Right lobe of liver (tissue), 6 donors: ENCODE results near the gene CDKL4. TPM values are rescaled to one million over a fixed set of nuclear protein-coding genes. Genes with fewer than 3 reads are reported as not detected.
"Not testable (repeated sequence)": the region's sequence is repeated elsewhere in the genome, so short reads cannot be mapped to it uniquely, and the experiment has no call there.

Experiments used
- ATAC-seq, 4 donors: fragments of 200-7000 bp; cut with Tn5 transposase; one replicate each; pipeline ENCODE4 v1.9.1; 2020; ENCODE audit warnings: mild to moderate bottlenecking in 4 of 4, moderate library complexity in 4 of 4
- DNase-seq, 3 donors: peaks; one replicate each; pipeline ENCODE4 v3.0.0-alpha.2; 2020
- H3K27ac ChIP-seq, 3 donors: fragments of 200-600 bp; one replicate each; pipeline ENCODE4 v1.8.0; 2022
- H3K27me3 ChIP-seq, 2 donors: fragments of 200-600 bp; one replicate each; pipeline ENCODE4 v1.8.0; 2022
- H3K36me3 ChIP-seq, 4 donors: fragments of 200-600 bp; sonication (generic) in 1 of 4; one replicate each; pipeline versions ENCODE4 v1.5.1 to v1.8.0; 2017 to 2022; ENCODE audit warnings: control low read depth in 1 of 4
- H3K4me1 ChIP-seq, 4 donors: fragments of 200-600 bp; sonication (generic) in 1 of 4; one replicate each; pipeline versions ENCODE4 v1.5.1 to v1.8.0; 2017 to 2022; ENCODE audit warnings: control low read depth in 1 of 4
- H3K4me3 ChIP-seq, 3 donors: fragments of 200-600 bp; one replicate each; pipeline ENCODE4 v1.8.0; 2022
- H3K9me3 ChIP-seq, 4 donors: fragments of 200-600 bp; sonication (generic) in 1 of 4; one replicate each; pipeline versions ENCODE4 v1.5.1 to v1.8.0; 2017 to 2022; ENCODE audit warnings: control low read depth in 1 of 4
- POLR2A ChIP-seq: fragments of 450-650 bp; IDR thresholded peaks from one replicate; pipeline ENCODE4 v1.6.1; 2017; ENCODE audit warnings: antibody characterized with exemption, mild to moderate bottlenecking
- WGBS: methylation state at CpG from one replicate; pipeline ENCODE4 v1.1.6; 2018; ENCODE audit warnings: low coverage, low lambda C conversion rate; ENCODE audit not compliant: insufficient coverage; ENCODE audit errors: missing lambda C conversion rate; 5-methylcytosine and 5-hydroxymethylcytosine counted together
- intact Hi-C, 2 donors: fragments of 100-400 bp; cut with DNase I; formaldehyde crosslinking; loops; one replicate each; pipeline versions ENCODE4 v1.11.2 to v1.14.1; 2022
- total RNA-seq, 6 experiments: library from RNA; depleted of rRNA in 2 of 6; stranded (reverse); fragments of >200 nt in 2 of 6; fragmentation: NEBNext Ultra II Directional in 3 of 6; extraction: Animal tissue kit (Norgen Biotek cat#: 25700) in 3 of 6; gene quantifications; one replicate each; pipeline versions ENCODE4 v1.1.0 to v1.2.4, GENCODE V29; 2016 to 2023
- TF ChIP-seq, protein P1 (sequence below), 4 donors: fragments of 200-600 bp in 3 of 4; fragments of 450-650 bp in 1 of 4; IDR thresholded peaks; one replicate each; pipeline versions ENCODE4 v1.5.1 to v1.8.0; 2016 to 2022; ENCODE audit warnings: antibody characterized with exemption in 4 of 4, mild to moderate bottlenecking in 2 of 4
- donor health status: DM: no; HTN: yes; CAD: no.
- donor health status: DM: no; HTN: no; CAD: no.
- donor health status: DM: no; HTN: no; CAD: no.
- donor health status: DM: no; HTN: yes; CAD: no.
- donor health status: DM: no; HTN: yes; CAD: no.

The CDKL4 gene
- total RNA-seq, 6 experiments from 2014 or later = 0.18 to 0.27 (median 0.25) TPM; not detected in 3

GRCh38 chr2:39175026-39175812 is 68.6 kb downstream of the CDKL4 start:
- H3K4me1 ChIP-seq = no peaks in the 10 kb centered on the region
- intact Hi-C loops = no loop called here
- H3K4me3 ChIP-seq = no peak overlapping the region
- 67% methylated on average over 4 of the region's 5 CpGs for whole genome bisulfite sequencing
- H3K27me3 ChIP-seq = no peaks in the 10 kb centered on the region
- no peak for TF ChIP-seq POLR2A
- TF ChIP-seq, protein P1, sequence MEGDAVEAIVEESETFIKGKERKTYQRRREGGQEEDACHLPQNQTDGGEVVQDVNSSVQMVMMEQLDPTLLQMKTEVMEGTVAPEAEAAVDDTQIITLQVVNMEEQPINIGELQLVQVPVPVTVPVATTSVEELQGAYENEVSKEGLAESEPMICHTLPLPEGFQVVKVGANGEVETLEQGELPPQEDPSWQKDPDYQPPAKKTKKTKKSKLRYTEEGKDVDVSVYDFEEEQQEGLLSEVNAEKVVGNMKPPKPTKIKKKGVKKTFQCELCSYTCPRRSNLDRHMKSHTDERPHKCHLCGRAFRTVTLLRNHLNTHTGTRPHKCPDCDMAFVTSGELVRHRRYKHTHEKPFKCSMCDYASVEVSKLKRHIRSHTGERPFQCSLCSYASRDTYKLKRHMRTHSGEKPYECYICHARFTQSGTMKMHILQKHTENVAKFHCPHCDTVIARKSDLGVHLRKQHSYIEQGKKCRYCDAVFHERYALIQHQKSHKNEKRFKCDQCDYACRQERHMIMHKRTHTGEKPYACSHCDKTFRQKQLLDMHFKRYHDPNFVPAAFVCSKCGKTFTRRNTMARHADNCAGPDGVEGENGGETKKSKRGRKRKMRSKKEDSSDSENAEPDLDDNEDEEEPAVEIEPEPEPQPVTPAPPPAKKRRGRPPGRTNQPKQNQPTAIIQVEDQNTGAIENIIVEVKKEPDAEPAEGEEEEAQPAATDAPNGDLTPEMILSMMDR (IDR thresholded peaks at IDR 0.05) = no peak
- no peak overlapping the region for H3K27ac ChIP-seq
- no peaks in the 10 kb centered on the region for H3K9me3 ChIP-seq
- ATAC-seq (no peak), DNase-seq (no peak)
- H3K36me3 ChIP-seq = no peaks in the 10 kb centered on the region

DNA sequence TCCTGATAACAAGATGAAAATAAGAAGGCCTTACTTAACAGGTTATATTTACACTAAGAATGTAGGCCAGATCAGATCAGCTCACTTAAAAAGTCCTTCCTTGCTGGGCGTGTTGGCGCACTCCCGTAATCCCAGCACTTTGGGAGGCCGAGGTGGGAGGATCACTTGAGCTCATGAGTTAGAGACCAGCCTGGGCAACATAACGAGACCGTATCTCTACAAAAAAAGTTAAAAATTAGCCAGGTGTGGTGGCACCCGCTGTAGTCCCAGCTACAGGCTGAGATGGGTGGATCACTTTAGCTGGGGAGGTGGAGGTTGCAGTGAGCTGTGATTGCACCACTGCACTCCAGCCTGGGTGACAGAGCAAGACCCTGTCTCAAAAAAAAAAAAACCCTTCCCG is 69.7 kb downstream of the CDKL4 start:
- DNase-seq = no peak
- ATAC-seq = no peak
- no peaks in the 10 kb centered on the region for H3K36me3 ChIP-seq
- no peak for TF ChIP-seq POLR2A
- H3K4me1 ChIP-seq = no peaks in the 10 kb centered on the region
- intact Hi-C loops = no loop called here
- H3K27me3 ChIP-seq = no peaks in the 10 kb centered on the region
- no peak overlapping the region for H3K4me3 ChIP-seq
- H3K27ac ChIP-seq = no peak overlapping the region
- 83% methylated on average over 5 of the region's 8 CpGs for WGBS
- no peaks in the 10 kb centered on the region for H3K9me3 ChIP-seq

- intact Hi-C loops, H3K27me3 ChIP-seq, H3K4me1 ChIP-seq, ATAC-seq, H3K4me3 ChIP-seq, DNase-seq, H3K36me3 ChIP-seq, H3K9me3 ChIP-seq, H3K27ac ChIP-seq: not testable (repeated sequence)
- 84% methylated on average over 4 of the region's 10 CpGs for WGBS
Observed at GRCh38 chr2:39172047-39172706, 71.6 kb downstream of the CDKL4 start.

DNA sequence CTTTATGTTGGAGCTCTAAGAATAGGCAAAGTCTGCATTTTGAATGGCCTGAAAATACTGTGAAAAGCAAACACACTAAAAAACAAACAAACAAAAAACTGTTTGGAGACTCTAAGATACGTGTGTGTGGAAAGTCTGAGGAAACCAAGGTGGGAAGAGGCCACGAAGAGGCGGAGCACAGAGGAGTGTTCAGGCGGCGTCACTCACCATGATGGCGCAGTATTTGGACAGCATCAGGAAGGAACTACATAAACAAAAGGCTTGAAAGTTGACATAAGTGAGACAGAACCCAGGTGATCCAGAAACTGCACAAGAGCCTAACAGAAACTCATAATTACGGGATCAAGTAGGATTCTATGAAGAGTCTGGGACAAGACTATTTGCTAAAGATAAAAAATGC is 72.1 kb downstream of the CDKL4 start:
- WGBS = 85% methylated on average over 7 of the region's 7 CpGs
- no peak for ATAC-seq
- Histone ChIP-seq H3K36me3 (no peaks in the 10 kb centered on the region), H3K4me1 (no peaks in the 10 kb centered on the region), H3K4me3 (no peak overlapping the region), H3K27ac (no peak overlapping the region), H3K27me3 (no peaks in the 10 kb centered on the region), H3K9me3 (no peaks in the 10 kb centered on the region)
- no peak for DNase-seq
- TF ChIP-seq POLR2A = no peak
- TF ChIP-seq, protein P1 (IDR thresholded peaks at IDR 0.05) = no peak
- intact Hi-C loops = no loop called here

DNA sequence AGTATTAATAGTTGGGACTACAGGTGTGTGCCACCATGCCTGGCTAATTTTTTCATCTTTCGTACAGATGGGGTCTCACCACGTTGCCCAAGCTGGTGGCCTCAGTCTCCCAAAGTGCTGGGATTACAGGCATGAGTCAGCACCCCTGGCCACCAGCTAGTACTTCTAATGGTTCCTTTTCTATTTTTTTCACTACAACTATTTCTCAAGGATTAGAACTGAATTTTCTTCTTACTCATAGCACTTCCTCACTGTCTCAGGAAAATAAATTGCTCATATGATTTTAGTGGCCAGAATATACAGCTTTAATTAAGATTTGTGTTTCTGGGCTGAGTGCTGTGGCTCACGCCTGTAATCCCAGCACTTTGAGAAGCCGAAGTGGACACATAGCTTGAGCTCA is 79.7 kb downstream of the CDKL4 start:
- no peak for ATAC-seq
- 72% methylated on average over 3 of the region's 4 CpGs for WGBS

More for the DNA sequence above, 79.7 kb downstream of the CDKL4 start:
- H3K4me1 ChIP-seq = no peaks in the 10 kb centered on the region
- no peak overlapping the region for H3K4me3 ChIP-seq
- intact Hi-C loops = no loop called here
- H3K27ac ChIP-seq = no peak overlapping the region
- no peak for DNase-seq
- no peaks in the 10 kb centered on the region for H3K36me3 ChIP-seq
- H3K9me3 ChIP-seq = no peaks in the 10 kb centered on the region
- TF ChIP-seq POLR2A = no peak
- TF ChIP-seq, protein P1 (IDR thresholded peaks at IDR 0.05) = no peak
- no peaks in the 10 kb centered on the region for H3K27me3 ChIP-seq
